ENCODE results near the gene CHKB.

Gene CHKB

GRCh38 chr22:50612528-50613221 lies 30.0 kb upstream of the CHKB start:
- TF ChIP-seq EZH2 (IDR thresholded peaks at IDR 0.05; ENCODE audit: borderline replicate concordance, low read length) (no peak), CTCF (IDR thresholded peaks at IDR 0.05; ENCODE audit: low read length) (no peak)
- Histone ChIP-seq H3K9ac (ENCODE audit: low read length) (no peak overlapping the region), H3K9me2 (ENCODE audit: low read depth, low read length) (no peaks in the 10 kb centered on the region), H3K4me3 (ENCODE audit: low read depth, low read length, poor library complexity, severe bottlenecking) (no peak overlapping the region), H2AFZ (ENCODE audit: low read length) (no peak overlapping the region), H3K9me3 (ENCODE audit: low read length) (no peaks in the 10 kb centered on the region), H3K36me3 (ENCODE audit: insufficient read depth, low read length) (no peaks in the 10 kb centered on the region), H3K27ac (ENCODE audit: low read depth, low read length, poor library complexity, severe bottlenecking) (no peak overlapping the region), H3K4me1 (ENCODE audit: insufficient read depth, low read length, severe bottlenecking) (no peaks in the 10 kb centered on the region), H3F3A (ENCODE audit: insufficient read depth, low read length) (no peaks in the 10 kb centered on the region), H3K79me2 (ENCODE audit: insufficient read depth, low read length) (no peaks in the 10 kb centered on the region), H3K4me2 (ENCODE audit: low read length) (no peak overlapping the region), H3K27me3 (ENCODE audit: insufficient read depth, low read length) (no peaks in the 10 kb centered on the region), H4K20me1 (ENCODE audit: insufficient read depth, low read length) (no peaks in the 10 kb centered on the region)

GRCh38 chr22:50612168-50612527 lies 29.5 kb upstream of the CHKB start:
- no peak overlapping the region for H3K27ac ChIP-seq (ENCODE audit: low read depth, low read length, poor library complexity, severe bottlenecking)
- H3K4me2 ChIP-seq (ENCODE audit: low read length) = no peak overlapping the region
- no peaks in the 10 kb centered on the region for H4K20me1 ChIP-seq (ENCODE audit: insufficient read depth, low read length)
- no peaks in the 10 kb centered on the region for H3K9me2 ChIP-seq (ENCODE audit: low read depth, low read length)
- H3K27me3 ChIP-seq (ENCODE audit: insufficient read depth, low read length) = no peaks in the 10 kb centered on the region
- H3K9ac ChIP-seq (ENCODE audit: low read length) = no peak overlapping the region
- TF ChIP-seq CTCF (IDR thresholded peaks at IDR 0.05; ENCODE audit: low read length) (no peak), EZH2 (IDR thresholded peaks at IDR 0.05; ENCODE audit: borderline replicate concordance, low read length) (no peak)
- H3K9me3 ChIP-seq (ENCODE audit: low read length) = no peaks in the 10 kb centered on the region
- H3K79me2 ChIP-seq (ENCODE audit: insufficient read depth, low read length) = no peaks in the 10 kb centered on the region
- no peak overlapping the region for H2AFZ ChIP-seq (ENCODE audit: low read length)
- no peaks in the 10 kb centered on the region for H3F3A ChIP-seq (ENCODE audit: insufficient read depth, low read length)
- no peaks in the 10 kb centered on the region for H3K4me1 ChIP-seq (ENCODE audit: insufficient read depth, low read length, severe bottlenecking)
- H3K4me3 ChIP-seq (ENCODE audit: low read depth, low read length, poor library complexity, severe bottlenecking) = no peak overlapping the region
- no peaks in the 10 kb centered on the region for H3K36me3 ChIP-seq (ENCODE audit: insufficient read depth, low read length)

GRCh38 chr22:50611341-50612060 lies 28.9 kb upstream of the CHKB start:
- Histone ChIP-seq H2AFZ (ENCODE audit: low read length) (no peak overlapping the region), H3K4me2 (ENCODE audit: low read length) (no peak overlapping the region), H3K9me2 (ENCODE audit: low read depth, low read length) (no peaks in the 10 kb centered on the region), H4K20me1 (ENCODE audit: insufficient read depth, low read length) (no peaks in the 10 kb centered on the region), H3F3A (ENCODE audit: insufficient read depth, low read length) (no peaks in the 10 kb centered on the region), H3K27ac (ENCODE audit: low read depth, low read length, poor library complexity, severe bottlenecking) (no peak overlapping the region), H3K79me2 (ENCODE audit: insufficient read depth, low read length) (no peaks in the 10 kb centered on the region), H3K4me1 (ENCODE audit: insufficient read depth, low read length, severe bottlenecking) (no peaks in the 10 kb centered on the region), H3K4me3 (ENCODE audit: low read depth, low read length, poor library complexity, severe bottlenecking) (no peak overlapping the region), H3K36me3 (ENCODE audit: insufficient read depth, low read length) (no peaks in the 10 kb centered on the region), H3K9me3 (ENCODE audit: low read length) (no peaks in the 10 kb centered on the region), H3K9ac (ENCODE audit: low read length) (no peak overlapping the region), H3K27me3 (ENCODE audit: insufficient read depth, low read length) (no peaks in the 10 kb centered on the region)
- TF ChIP-seq EZH2 (IDR thresholded peaks at IDR 0.05; ENCODE audit: borderline replicate concordance, low read length) = no peak
- no peak for TF ChIP-seq CTCF (IDR thresholded peaks at IDR 0.05; ENCODE audit: low read length)
